Measurements from ENCODE around the gene TPPP.
A peak's percentile ranks its signal among the peaks of the same experiment; 100 is the strongest.

The TPPP gene

DNA sequence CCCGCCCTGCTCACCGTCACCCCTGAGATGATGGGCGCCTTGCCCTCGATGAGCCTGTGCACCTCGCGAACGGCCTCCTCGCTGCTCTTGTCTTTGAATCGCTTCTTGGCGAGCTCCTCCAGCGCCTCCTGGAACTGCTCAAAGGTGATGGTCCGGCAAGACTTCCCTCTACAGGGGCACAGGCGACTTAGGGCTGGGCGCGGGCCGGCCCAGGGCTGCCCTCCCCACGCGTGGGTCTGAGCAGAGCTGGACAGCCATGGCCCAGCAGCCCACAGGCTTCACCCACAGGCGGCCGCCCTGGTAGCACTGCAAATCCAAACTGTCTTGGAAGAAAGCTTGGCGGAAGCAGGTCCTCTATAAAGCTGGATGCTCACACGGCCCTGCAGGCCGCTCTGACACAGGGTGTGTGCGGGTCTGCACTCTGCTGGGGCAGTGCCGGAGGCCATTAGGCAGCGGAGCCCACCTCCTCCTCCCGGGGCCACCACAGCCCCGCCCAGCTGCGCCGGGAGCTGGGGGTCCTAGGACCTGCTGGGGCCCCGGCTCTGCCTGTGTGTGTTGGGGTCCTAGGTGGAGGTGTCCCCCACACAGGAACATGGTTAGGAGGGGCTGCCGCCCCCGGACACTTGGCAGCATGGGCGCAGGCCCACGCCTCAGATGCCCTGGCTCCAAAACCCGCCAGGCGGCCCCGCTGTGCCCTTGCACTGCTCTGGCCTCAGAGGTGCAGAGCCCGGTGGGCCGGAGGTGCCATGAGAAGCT is 27.0 kb downstream of the TPPP start:
- TF ChIP-seq RAD21 (IDR thresholded peaks at IDR 0.05; ENCODE audit: low read depth), result no peak

DNA sequence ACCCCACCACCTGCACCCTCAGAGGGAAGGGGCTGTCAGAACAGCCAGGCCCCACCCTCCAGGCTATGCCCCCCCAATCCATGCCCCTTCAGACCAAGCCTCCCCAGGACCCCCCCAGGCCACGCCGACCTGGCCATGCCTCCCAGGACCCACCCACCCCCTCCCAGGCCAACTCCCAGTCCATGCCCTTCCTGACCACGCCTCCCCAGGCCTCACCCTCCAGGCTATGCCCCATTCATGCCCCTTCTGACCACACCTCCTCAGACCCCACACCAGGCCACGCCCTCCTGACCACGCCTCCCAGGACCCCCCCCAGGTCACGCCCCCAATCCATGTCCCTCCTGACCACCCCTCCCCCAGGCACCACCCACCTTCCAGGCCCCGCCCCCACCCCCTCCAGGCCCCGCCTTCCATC is 27.6 kb downstream of the TPPP start:
- TF ChIP-seq, protein P1, sequence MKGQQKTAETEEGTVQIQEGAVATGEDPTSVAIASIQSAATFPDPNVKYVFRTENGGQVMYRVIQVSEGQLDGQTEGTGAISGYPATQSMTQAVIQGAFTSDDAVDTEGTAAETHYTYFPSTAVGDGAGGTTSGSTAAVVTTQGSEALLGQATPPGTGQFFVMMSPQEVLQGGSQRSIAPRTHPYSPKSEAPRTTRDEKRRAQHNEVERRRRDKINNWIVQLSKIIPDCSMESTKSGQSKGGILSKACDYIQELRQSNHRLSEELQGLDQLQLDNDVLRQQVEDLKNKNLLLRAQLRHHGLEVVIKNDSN (IDR thresholded peaks at IDR 0.05), result no peak
- no peak for TF ChIP-seq EGR1 (IDR thresholded peaks at IDR 0.05)

DNA sequence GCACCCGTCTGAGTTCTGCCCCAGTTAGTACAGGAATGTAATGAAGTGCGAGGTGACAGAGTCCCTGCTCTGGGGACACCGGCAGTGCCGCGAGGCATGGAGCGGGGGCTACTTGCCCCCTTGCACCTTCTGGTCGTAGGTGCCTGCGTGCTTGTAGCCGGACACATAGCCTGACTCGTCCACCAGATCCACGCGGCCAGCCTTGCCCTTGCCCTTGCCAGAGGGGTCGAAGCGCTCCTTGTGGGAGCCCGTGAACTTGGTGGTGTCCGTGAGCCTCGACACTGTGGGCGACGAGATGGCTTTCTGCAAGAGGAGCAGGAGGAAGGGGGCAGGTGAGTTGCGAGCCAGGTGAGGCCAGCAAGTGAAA is 28.2 kb downstream of the TPPP start:
- TF ChIP-seq YY1 (IDR thresholded peaks at IDR 0.05; ENCODE audit: low read depth) (no peak), CEBPB (IDR thresholded peaks at IDR 0.05) (no peak), ZBTB7A (IDR thresholded peaks at IDR 0.05; ENCODE audit: low read depth) (no peak), CREB1 (IDR thresholded peaks at IDR 0.05; ENCODE audit: low read depth) (no peak), TAF1 (IDR thresholded peaks at IDR 0.05; ENCODE audit: low read depth) (no peak), EGR1 (IDR thresholded peaks at IDR 0.05) (no peak), EP300 (IDR thresholded peaks at IDR 0.05; ENCODE audit: borderline replicate concordance) (no peak), TEAD4 (IDR thresholded peaks at IDR 0.05) (no peak), RAD21 (IDR thresholded peaks at IDR 0.05; ENCODE audit: low read depth) (no peak), NFIC (IDR thresholded peaks at IDR 0.05) (no peak)
- TF ChIP-seq, protein P1 (IDR thresholded peaks at IDR 0.05), result no peak

DNA sequence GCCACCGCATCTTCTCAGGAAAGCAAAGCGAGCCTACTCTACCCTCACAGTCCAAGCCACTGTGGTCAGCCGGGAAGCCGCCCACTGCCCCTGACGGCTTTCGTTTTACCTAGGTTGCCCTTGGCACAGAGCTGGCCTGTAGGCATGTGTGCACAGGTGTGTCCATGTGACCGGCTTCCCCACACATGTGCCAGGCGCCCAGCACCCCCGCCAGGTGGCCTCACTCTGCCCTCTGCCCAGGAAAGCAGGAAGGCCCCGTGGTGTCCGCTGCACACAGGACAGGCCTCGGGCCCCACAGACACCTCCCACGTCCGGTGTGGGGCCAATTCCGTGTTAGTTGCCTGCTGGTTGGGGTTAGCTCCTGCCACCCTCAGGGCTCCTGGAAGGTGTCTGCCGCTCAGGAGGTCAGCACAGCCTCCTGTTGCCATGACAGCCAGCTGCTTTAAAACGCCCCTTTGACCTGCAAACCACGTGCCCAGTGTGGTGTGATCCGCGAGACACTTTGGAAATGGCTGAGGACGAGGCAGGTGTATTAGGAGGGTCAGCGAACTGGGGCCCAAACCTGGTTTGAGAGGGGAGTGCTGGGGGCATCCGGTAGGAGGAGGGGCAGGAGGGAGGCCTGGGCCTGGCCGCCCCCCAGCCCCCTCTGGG is 28.7 kb downstream of the TPPP start:
- TF ChIP-seq TEAD4 (IDR thresholded peaks at IDR 0.05), result no peak
- no peak for TF ChIP-seq TAF1 (IDR thresholded peaks at IDR 0.05; ENCODE audit: low read depth)
- TF ChIP-seq ZBTB7A (IDR thresholded peaks at IDR 0.05; ENCODE audit: low read depth), result no peak
- TF ChIP-seq, protein P1 (IDR thresholded peaks at IDR 0.05), result peak; percentile 44; the same call in 1 of the 2 replicates
- TF ChIP-seq, protein P2, sequence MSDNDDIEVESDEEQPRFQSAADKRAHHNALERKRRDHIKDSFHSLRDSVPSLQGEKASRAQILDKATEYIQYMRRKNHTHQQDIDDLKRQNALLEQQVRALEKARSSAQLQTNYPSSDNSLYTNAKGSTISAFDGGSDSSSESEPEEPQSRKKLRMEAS (IDR thresholded peaks at IDR 0.05), result peak; percentile 50

DNA sequence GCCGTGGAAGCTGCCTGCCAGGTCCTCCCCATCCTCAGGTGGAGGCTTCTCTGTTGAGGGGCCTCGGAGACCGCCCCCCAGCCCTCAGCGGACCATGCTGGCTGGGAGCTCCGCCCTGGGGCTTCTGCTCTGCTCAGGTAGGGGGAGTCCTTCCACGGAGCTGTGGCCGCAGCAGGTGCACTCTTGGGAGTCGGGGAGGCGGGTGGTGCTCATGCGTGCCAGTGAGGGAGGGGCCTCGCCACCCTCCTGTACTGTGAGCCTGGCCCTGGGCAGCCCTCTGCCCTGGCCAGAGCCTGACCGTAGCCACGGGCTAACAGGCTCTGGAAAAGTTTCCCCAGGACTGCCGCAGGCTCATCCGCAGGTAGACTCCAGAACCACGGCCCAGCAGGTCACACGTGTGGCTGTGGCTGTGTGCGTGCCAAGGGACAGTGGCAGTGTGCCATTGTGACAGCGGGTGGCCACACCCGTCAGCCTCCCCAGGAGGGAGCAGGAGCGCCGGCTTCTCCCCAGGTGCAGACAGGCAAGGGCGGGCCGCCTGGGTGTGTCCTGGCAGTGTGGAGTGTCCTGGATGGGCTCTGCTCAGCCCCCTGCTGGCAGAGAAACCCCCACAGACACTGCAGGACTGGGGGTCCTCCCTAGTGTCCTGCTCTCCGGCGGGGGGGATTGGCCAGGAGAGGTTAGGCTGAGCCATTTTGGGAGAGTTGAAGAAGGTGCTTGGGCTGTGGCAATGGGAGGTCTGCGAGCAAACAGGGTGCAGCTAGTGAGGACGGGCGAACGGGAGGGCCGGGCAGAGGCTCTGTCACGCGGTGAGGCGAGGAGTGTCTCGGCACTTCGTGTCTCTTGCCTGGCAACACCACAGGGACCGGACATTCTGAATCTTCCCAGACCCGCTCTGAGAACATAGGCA is 29.5 kb downstream of the TPPP start:
- TF ChIP-seq EGR1 (IDR thresholded peaks at IDR 0.05), result no peak
- peak; percentile 87 for TF ChIP-seq EP300 (IDR thresholded peaks at IDR 0.05; ENCODE audit: borderline replicate concordance)
- TF ChIP-seq CREB1 (IDR thresholded peaks at IDR 0.05; ENCODE audit: low read depth), result no peak
- TF ChIP-seq CEBPB (IDR thresholded peaks at IDR 0.05), result no peak
- TF ChIP-seq NFIC (IDR thresholded peaks at IDR 0.05), result peak; percentile 96
- TF ChIP-seq FOXM1 (IDR thresholded peaks at IDR 0.05; ENCODE audit: borderline replicate concordance, low read depth), result 0 out of 2 replicates have a peak, but pooled peaks have one; percentile 36
- TF ChIP-seq, protein P3, sequence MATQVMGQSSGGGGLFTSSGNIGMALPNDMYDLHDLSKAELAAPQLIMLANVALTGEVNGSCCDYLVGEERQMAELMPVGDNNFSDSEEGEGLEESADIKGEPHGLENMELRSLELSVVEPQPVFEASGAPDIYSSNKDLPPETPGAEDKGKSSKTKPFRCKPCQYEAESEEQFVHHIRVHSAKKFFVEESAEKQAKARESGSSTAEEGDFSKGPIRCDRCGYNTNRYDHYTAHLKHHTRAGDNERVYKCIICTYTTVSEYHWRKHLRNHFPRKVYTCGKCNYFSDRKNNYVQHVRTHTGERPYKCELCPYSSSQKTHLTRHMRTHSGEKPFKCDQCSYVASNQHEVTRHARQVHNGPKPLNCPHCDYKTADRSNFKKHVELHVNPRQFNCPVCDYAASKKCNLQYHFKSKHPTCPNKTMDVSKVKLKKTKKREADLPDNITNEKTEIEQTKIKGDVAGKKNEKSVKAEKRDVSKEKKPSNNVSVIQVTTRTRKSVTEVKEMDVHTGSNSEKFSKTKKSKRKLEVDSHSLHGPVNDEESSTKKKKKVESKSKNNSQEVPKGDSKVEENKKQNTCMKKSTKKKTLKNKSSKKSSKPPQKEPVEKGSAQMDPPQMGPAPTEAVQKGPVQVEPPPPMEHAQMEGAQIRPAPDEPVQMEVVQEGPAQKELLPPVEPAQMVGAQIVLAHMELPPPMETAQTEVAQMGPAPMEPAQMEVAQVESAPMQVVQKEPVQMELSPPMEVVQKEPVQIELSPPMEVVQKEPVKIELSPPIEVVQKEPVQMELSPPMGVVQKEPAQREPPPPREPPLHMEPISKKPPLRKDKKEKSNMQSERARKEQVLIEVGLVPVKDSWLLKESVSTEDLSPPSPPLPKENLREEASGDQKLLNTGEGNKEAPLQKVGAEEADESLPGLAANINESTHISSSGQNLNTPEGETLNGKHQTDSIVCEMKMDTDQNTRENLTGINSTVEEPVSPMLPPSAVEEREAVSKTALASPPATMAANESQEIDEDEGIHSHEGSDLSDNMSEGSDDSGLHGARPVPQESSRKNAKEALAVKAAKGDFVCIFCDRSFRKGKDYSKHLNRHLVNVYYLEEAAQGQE (IDR thresholded peaks at IDR 0.05; ENCODE audit: low read depth), result no peak
- TF ChIP-seq ZBTB7A (IDR thresholded peaks at IDR 0.05; ENCODE audit: low read depth), result peak; percentile 30; the same call in 1 of the 2 replicates
- no peak for TF ChIP-seq YY1 (IDR thresholded peaks at IDR 0.05; ENCODE audit: low read depth)
- TF ChIP-seq TAF1 (IDR thresholded peaks at IDR 0.05; ENCODE audit: low read depth), result no peak
- TF ChIP-seq TCF12 (IDR thresholded peaks at IDR 0.05; ENCODE audit: low read depth), result peak; percentile 93
- TF ChIP-seq, protein P1 (IDR thresholded peaks at IDR 0.05), result peak; percentile 53
- TF ChIP-seq RAD21 (IDR thresholded peaks at IDR 0.05; ENCODE audit: low read depth), result no peak; the same call in 1 of the 2 replicates
- TF ChIP-seq, protein P2 (IDR thresholded peaks at IDR 0.05), result peak; percentile 64; the same call in 1 of the 2 replicates
- TF ChIP-seq TEAD4 (IDR thresholded peaks at IDR 0.05), result peak; percentile 65

DNA sequence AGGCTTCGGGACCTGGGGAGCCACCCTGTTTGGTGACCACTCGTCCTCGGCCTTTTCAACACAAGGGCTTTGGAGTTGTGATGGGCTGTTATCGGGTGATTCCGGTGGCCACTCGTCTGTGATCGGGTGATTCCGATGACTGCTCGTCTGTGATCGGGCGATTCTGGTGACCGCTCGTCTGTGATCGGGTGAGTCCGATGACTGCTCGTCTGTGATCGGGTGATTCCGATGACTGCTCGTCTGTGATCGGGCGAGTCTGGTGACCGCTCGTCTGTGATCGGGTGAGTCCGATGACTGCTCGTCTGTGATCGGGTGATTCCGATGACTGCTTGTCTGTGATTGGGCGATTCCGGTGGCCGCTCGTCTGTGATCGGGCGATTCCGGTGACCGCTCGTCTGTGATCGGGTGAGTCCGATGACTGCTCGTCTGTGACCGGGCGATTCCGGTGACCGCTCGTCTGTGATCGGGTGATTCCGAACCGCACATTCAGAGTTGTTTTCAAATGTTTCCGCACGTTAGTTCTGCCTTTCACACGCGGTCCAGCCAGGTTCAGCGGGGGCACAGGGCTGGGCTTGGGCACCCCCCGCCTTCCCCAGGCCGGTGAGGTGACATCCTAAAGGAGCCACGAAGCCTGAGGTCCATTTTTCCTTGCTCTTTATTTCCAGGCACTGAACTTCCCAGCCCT is 30.3 kb downstream of the TPPP start:
- no peak for TF ChIP-seq RAD21 (IDR thresholded peaks at IDR 0.05; ENCODE audit: low read depth)
- TF ChIP-seq TCF12 (IDR thresholded peaks at IDR 0.05; ENCODE audit: low read depth), result no peak
- TF ChIP-seq EGR1 (IDR thresholded peaks at IDR 0.05), result no peak
- no peak for TF ChIP-seq NFIC (IDR thresholded peaks at IDR 0.05)
- TF ChIP-seq, protein P1 (IDR thresholded peaks at IDR 0.05), result no peak
- TF ChIP-seq TAF1 (IDR thresholded peaks at IDR 0.05; ENCODE audit: low read depth), result no peak
- no peak for TF ChIP-seq EP300 (IDR thresholded peaks at IDR 0.05; ENCODE audit: borderline replicate concordance)
- TF ChIP-seq, protein P3 (IDR thresholded peaks at IDR 0.05; ENCODE audit: low read depth), result no peak
- no peak for TF ChIP-seq TEAD4 (IDR thresholded peaks at IDR 0.05)

Data from Ishikawa (cell line).